BE2C (cell line): ENCODE data around the gene FBXW8.
A peak's percentile ranks its signal among the peaks of the same experiment; 100 is the strongest.

Experiments
- DNase-seq: peaks from one replicate; pipeline ENCODE4 v3.0.0-alpha.2; 2020
- H3K27me3 ChIP-seq: fragments of 250-450 bp; sonication (Bioruptor Pico); 2 replicates; pipeline ENCODE4 v1.5.1; 2020; ENCODE audit warnings: mild to moderate bottlenecking
- H3K36me3 ChIP-seq: fragments of 250-450 bp; sonication (Bioruptor Pico); 2 replicates; pipeline ENCODE4 v1.5.1; 2020; ENCODE audit warnings: mild to moderate bottlenecking
- H3K4me1 ChIP-seq: fragments of 250-450 bp; sonication (Bioruptor Pico); 2 replicates; pipeline ENCODE4 v1.5.1; 2020
- H3K4me3 ChIP-seq: 2 replicates; pipeline ENCODE4 v1.5.1; 2011; ENCODE audit warnings: low read depth, low read length
- H3K9me3 ChIP-seq: fragments of 250-450 bp; sonication (Bioruptor Pico); 2 replicates; pipeline ENCODE4 v1.5.1; 2020
- TF ChIP-seq, protein P1 (sequence below): IDR thresholded peaks from 2 replicates; pipeline ENCODE4 v1.5.1; 2012; ENCODE audit warnings: mild to moderate bottlenecking, low read depth, low read length

Gene FBXW8

DNA sequence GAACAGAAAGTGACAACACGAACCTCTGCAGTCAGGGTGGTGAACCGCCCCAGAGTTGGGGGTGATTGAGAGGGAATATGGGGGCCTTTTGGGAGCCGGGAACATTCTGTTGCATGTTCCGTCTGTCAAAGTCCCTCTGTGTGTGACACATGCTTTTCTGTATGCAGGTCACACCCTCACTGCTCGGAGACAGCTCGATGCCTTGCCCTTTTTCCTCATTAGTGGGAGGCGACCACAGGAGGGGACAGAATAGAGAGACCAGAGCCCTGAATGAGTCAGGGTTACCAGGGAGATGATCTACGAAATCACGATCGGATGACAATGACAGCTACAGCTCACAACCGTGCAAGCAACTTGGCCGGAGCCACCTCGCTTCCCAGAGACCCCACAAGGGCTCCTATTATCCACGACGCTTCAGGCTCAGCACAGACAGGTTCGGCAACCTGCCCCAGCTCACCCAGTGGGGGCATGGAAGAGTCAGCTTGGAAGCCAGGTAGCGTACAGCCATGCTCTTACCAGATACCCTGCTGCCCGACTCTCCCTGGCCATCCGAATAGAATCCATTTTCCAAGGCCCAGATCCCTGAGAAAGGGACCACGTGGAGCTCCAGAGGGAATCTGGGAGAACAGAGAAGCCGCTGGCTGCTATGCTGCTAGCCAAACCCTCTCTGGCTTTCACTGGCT lies 149.6 kb downstream of the FBXW8 start:
- Histone ChIP-seq H3K4me1 (peaks cover 13% of the 10 kb centered on the region), H3K36me3 (no peaks in the 10 kb centered on the region), H3K9me3 (no peaks in the 10 kb centered on the region), H3K27me3 (no peaks in the 10 kb centered on the region), H3K4me3 (no peak overlapping the region)
- DNase-seq = peak; percentile 37
- TF ChIP-seq, protein P1, sequence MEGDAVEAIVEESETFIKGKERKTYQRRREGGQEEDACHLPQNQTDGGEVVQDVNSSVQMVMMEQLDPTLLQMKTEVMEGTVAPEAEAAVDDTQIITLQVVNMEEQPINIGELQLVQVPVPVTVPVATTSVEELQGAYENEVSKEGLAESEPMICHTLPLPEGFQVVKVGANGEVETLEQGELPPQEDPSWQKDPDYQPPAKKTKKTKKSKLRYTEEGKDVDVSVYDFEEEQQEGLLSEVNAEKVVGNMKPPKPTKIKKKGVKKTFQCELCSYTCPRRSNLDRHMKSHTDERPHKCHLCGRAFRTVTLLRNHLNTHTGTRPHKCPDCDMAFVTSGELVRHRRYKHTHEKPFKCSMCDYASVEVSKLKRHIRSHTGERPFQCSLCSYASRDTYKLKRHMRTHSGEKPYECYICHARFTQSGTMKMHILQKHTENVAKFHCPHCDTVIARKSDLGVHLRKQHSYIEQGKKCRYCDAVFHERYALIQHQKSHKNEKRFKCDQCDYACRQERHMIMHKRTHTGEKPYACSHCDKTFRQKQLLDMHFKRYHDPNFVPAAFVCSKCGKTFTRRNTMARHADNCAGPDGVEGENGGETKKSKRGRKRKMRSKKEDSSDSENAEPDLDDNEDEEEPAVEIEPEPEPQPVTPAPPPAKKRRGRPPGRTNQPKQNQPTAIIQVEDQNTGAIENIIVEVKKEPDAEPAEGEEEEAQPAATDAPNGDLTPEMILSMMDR = no peak

DNA sequence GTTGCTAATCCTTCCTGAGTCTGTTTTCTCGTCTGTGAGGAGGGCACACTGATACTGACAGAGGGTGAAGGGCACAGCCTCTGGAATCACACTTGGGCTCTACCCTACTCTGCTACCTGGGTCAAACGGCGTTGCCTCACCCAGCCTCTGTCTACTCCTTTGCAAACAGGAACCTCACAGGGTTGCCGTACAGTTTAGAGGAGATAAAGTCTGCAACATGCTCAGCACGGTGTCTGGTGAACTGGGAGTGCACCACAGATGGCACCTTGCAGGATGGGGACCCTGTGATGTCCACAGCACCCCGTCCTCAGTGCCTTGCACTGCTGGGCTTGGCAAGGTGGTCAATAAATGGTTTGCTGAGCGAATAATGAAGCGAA lies 150.2 kb downstream of the FBXW8 start:
- DNase-seq = no peak
- TF ChIP-seq, protein P1 = no peak
- Histone ChIP-seq H3K4me3 (no peak overlapping the region), H3K27me3 (no peaks in the 10 kb centered on the region), H3K9me3 (no peaks in the 10 kb centered on the region), H3K4me1 (peaks cover 13% of the 10 kb centered on the region), H3K36me3 (no peaks in the 10 kb centered on the region)

DNA sequence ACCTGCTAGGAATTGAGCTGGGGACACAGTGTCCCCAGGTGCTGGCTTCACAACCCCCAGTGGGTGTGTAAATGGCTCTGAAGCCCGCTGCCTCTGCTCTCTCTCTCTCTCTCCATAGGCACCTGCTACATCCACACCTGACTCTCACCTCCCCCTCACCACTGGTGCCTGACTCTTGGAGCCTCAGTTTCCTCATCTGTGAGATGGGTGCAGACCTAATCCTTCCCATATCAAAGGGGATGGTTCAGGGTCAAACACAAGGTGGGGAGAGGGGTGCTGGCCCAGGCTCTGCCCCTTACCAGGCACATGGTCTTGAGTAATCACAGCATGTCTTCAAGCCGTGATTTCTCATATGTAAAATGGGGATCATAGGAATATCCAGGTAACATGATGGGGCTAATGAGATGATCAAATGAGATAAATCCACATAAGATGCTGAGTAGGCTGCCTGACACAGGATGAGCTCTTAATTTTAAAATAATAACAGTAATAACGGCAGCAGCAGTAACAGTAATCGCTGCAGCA lies 150.9 kb downstream of the FBXW8 start:
- Histone ChIP-seq H3K4me3 (no peak overlapping the region), H3K4me1 (peaks cover 13% of the 10 kb centered on the region), H3K27me3 (no peaks in the 10 kb centered on the region), H3K36me3 (no peaks in the 10 kb centered on the region), H3K9me3 (no peaks in the 10 kb centered on the region)
- no peak for DNase-seq
- TF ChIP-seq, protein P1 = no peak

DNA sequence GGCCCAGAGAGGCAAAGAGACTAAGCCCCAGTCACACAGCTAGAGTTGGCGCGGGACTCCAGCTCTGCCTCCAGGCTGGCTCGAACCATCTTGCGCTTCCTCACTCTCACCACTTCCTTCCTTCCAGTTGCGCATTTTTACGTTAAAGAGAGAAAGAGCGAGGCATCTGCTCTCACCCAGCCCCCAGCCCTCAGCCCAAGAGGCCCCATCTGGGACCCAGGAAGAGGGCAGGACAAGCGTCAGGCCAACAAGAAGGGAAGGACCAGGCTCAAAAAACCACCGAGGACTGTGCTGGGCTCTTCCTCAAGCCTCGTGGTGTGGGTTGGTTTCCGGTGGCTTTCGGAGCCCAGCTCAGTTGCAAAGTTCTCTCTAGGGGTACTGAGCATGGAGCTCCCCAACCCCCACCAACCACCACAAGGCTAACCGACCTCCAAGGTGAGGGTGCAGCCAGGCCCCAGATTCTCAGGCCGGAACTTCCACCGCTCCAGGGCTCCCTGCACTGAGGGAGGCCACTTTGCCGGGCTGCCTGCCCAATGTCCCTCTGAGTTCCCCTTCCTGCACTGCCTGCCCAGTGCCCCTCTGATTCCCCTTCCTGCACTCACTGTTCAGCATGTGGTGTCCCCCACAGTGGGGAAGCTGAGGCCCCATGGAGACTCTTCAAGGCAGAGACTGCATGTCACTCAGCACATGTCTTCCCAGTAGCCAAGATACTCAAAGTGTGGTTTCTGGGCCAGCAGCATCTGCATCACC lies 152.6 kb downstream of the FBXW8 start:
- TF ChIP-seq, protein P1 = no peak
- no peak for DNase-seq

DNA sequence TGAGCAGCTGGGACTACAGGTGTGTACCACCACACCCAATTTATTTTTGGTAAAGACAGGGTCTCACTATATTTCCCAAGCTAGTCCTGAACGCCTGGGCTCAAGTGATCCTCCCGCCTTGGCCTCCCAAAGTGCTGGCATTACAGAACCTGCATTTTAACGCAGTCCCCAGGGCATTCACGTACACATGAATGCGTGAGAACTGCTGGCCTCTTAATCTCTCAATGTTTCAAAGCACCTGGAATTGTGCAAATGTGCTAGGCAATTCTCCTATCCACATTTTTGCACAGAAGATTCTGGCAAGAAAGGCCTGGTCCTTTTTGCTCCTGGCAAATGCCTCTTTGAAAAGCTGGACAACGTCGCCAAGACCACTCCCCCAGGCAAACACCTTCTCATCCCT lies 153.3 kb downstream of the FBXW8 start:
- Histone ChIP-seq H3K4me3 (no peak overlapping the region), H3K36me3 (no peaks in the 10 kb centered on the region; the same call in 1 of the 2 replicates), H3K9me3 (no peaks in the 10 kb centered on the region), H3K27me3 (no peaks in the 10 kb centered on the region), H3K4me1 (peaks cover 13% of the 10 kb centered on the region)
- TF ChIP-seq, protein P1 = no peak
- no peak for DNase-seq

More for the DNA sequence above, 152.6 kb downstream of the FBXW8 start:
- H3K36me3 ChIP-seq = no peaks in the 10 kb centered on the region
- no peaks in the 10 kb centered on the region for H3K27me3 ChIP-seq
- peaks cover 13% of the 10 kb centered on the region for H3K4me1 ChIP-seq
- H3K9me3 ChIP-seq = no peaks in the 10 kb centered on the region
- H3K4me3 ChIP-seq = no peak overlapping the region

DNA sequence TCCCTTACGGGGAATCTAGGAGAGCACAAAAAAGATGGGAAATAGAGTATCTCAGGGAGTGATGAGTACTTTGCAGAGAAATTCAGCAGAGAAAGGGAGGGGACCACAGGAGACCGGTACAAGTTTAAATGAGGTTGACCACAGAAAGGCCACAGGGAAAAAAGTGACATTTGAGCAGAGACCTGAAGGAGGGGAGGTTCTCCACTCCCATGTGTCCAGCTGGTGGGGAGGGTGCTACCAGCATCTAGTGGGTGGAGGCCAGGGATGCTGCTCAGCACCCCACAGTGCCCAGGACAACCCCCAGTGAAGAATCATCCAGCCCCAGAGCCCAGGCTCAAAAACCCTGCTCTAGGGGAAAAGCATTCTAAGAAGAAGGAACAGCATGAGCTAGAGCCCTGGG lies 153.8 kb downstream of the FBXW8 start:
- H3K27me3 ChIP-seq = no peaks in the 10 kb centered on the region
- no peak for DNase-seq
- no peaks in the 10 kb centered on the region for H3K9me3 ChIP-seq
- H3K4me1 ChIP-seq = peaks cover 13% of the 10 kb centered on the region
- TF ChIP-seq, protein P1 = no peak
- no peak overlapping the region for H3K4me3 ChIP-seq
- no peaks in the 10 kb centered on the region; the same call in 1 of the 2 replicates for H3K36me3 ChIP-seq
